HG03571 (cell line): ENCODE data around the gene RHOA.
"Not testable (repeated sequence)": the region's sequence is repeated elsewhere in the genome, so short reads cannot be mapped to it uniquely, and the experiment has no call there.

ENCODE experiments used
- ATAC-seq: cut with Tn5 transposase; IDR thresholded peaks from one replicate; pipeline ENCODE4 v1.9.1; 2021; ENCODE audit not compliant: unreplicated experiment

RHOA gene

DNA sequence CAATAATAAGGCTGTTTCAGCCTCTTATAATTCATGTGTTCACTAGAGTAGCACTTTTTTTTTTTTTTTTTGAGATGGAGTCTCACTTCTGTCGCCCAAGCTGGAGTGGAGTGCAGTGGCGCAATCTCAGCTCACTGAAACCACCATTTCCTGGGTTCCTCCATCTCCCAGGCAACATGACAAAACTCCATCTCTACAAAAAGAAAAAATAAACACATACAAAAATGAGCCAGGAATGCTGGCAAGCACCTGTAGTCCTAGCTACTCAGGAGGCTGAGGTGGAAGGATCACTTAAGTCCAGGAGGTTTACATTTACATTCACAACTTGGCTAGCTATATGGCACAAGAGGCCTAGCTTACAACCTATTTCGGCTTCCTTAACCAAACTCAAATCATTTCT is 78.7 kb downstream of the RHOA start:
- no peak for ATAC-seq

DNA sequence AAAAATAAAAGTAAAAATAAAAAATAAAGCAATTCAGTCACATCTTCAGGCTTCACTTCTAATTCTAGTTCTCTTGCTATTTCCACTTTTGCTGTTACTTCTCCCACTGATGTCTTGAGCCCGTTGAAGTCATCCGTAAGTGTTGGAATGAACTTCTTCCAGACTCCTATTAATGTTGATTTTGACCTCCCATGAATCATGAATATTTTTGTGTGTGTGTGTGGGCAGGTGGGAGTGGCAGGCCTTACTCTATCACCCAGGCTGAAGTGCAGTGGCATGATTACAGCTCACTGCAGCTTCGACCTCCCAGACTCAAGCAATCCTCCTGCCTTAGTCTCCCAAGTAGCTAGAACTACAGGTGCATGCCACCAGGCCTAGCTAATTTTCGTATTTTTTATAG is 82.6 kb downstream of the RHOA start:
- ATAC-seq, result no peak

DNA sequence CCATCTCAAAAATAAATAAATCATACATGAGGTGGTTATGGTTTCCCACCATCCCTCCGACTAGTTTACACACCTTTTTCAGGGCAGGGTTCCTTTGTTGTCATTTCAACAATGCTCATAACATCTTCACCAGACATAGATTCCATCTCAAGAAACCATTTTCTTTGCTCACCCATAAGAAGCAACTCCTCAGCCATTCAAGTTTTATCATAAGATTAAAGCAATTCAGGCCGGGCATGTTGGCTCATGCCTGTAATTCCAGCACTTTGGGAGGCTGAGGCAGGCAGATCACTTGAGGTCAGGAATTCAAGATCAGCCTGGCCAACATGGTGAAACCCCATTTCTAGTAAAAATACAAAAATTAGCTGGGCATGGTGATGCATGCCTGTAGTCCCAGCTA is 83.4 kb downstream of the RHOA start:
- ATAC-seq, result not testable (repeated sequence)

DNA sequence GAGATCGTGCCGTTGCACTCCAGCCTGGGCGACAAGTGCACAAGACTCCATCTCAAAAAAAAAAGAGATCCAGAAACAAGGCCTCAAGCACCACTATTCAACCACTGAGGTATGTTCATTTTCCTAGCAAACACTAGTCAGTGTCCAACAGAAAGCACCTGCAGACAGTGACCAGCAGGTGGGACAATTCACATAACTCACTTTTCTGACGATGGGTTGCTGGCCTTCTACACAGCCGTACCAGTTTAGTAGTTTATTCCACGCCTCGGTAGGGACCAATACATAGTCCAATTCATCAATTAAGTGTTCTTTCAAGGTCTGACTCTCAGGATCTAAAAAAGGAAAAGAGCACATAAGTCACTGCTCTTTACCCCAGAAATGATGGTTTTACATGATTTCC is 84.3 kb downstream of the RHOA start:
- ATAC-seq, result no peak

DNA sequence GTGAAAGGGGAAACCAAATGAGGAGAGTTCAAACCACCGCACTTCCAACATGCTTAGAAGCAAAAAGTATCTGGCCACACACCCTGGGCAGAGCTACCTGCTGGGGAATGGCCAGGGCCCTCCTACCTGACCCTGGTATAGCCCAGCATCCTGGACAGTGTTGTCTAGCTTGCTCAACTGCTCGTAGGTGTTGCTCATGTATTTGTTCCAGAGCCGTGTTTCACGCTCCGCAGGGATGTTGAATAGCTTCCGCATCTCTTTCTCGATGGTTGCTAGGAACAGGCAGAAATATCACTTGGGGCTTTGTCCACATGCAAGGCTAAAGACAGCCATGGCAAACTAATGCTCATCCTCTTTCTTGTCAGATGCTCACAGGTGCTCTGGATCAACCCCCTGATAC is 87.0 kb downstream of the RHOA start:
- no peak for ATAC-seq

DNA sequence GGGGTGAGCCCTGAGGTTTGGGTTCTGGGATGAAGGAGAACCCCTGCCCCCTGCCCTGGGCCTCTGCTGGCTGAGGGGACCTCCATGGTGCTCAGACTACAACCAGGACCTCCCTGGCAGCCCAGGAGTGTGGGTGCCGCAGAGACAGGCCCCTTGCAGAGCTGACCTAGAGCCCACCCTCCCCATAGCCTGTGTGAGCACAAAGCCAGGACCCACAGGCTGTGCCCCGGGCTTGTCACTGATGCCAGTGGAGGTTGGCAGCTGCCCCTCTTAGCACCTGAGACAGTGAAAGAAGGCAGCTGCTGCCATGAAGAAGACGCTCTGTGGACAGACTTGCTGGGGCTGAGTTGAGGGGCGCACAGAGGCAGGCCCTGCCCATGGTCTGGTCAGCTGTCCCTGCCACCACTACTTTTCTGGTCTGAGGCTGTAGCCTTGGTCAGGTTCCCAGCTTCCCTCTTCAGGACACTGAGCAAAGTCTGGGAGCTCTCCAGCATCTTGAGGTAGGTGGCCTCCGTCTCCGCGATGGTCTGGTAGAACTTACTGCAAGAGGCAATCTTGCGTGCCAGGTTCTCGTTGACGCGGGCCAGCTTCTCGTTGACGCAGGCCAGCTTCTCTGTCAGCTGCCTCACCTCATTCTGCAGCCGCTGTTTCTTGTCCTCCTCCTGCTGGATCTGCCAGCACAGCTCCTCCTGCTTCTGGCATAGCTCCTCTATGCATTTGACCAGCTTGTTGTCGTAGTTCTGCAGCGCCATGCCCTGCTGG is 94.9 kb downstream of the RHOA start:
- no peak for ATAC-seq

DNA sequence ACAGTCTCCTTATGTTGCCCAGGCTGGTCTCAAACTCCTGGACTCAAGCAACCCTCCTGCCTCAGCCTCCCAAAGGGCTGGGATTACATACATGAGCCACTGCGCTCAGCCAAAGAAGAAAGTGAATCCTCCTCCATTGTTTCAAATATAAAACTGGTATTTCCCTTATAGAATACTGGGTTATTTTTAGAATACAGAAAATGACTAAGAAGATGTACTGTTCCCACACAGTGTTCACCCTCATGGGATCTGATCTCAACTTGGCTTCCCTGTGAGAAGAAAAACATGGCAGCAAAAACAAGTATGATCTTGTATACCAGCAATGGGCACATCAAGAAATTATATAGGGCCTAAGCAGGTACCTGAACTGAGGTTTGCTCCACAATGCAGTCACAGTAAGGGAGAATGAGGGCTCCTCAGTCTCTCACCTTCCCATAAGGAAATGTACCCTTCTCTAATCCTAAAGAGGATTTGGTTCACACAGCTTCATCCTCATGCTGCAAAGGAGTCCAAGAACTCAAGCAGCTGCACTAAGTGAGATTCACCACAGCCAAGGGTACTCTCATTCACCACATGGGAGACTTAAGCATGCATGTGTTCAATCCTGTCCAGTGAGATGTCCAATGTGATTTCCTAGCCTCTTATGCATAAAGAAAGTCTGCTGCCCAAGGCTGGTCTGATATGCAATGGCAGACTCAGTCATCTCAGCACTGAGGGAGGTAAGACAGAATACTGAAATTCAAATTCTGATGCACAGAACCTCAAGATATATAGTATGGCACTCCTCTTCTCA is 97.7 kb downstream of the RHOA start:
- no peak for ATAC-seq

DNA sequence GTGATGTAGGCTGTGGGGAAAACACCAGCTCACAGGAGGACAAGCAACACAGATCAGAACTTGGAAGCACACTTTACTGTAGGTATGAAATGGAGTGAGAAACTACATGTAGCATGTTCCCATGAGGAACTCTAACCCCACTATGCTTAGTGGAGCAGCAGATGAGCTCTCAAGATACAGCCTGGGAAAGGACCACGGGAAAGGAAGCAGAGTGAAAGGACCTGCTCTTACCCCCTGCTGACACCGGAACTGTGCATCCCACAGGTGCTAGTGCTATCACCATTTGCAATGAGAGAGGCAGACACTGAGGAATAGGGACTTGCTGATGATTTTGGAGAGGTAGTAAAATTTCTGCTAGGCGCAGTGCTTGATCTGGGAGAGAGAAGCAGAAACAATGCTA is 100.5 kb downstream of the RHOA start:
- no peak for ATAC-seq

DNA sequence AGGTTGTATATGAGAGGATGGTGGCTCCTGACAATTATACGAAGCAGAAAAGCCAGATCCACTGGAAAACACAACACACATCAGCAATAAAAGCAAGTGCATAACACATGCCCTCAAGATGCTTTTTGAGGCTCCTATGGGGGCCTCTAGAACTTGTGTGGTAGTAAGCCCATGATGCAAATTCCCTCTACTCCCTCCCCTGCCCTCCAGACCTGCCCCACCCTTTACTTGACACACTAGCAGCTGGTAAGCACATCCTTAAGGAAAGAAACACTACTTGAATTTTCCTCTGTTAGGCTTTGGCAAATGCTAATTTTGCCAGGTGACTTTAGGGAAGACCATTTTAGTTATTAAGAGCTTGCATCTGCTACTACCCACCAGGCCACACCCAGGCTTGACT is 101.1 kb downstream of the RHOA start:
- no peak for ATAC-seq
